ENCODE data around the gene NDUFA9. TPM values are rescaled to one million over a fixed set of nuclear protein-coding genes. Genes with fewer than 3 reads are reported as not detected.

NDUFA9 gene
- total RNA-seq (10 to 100 TPM; 34.8 to 91.0 (median 74.8) TPM), polyA plus RNA-seq (10 to 100 TPM; 38.8 to 54.0 (median 50.3) TPM)
- long read RNA-seq, donor 1, full-length matches to known transcripts, result 25 of 25 reads
- long read RNA-seq, donor 1, partial matches to known transcripts, result 0 of 25 reads
- long read RNA-seq, donor 1, other reads (novel, unspliced or antisense), result 0 of 25 reads
- long read RNA-seq, donor 2, full-length matches to known transcripts, result 25 of 30 reads
- long read RNA-seq, donor 2, partial matches to known transcripts, result 5 of 30 reads
- long read RNA-seq, donor 2, other reads (novel, unspliced or antisense), result 0 of 30 reads

GRCh38 chr12:4648501-4649357 is at the start of gene NDUFA9, which contains the start of gene AKAP3:
NDUFA9 (plus strand) TSS chr12:4649114; CDS start chr12:4649127, 13 bp downstream.
AKAP3 (minus strand) TSS chr12:4649051; CDS start chr12:4638196, 10,855 bp downstream.
- H3K4me3 ChIP-seq, result peak within 1 kb of the TSS; percentile 62 to 96 (median 78)
- TF ChIP-seq POLR2A (IDR thresholded peaks at IDR 0.05) (no peak), POLR2AphosphoS5 (IDR thresholded peaks at IDR 0.05) (peak; percentile 79 to 88 (median 86))
- H3K4me1 ChIP-seq, result peaks cover 20 to 62% (median 42%) of the 10 kb centered on the region in 6 donors
- peaks cover 0 to 12% (median 0%) of the 10 kb centered on the region in 6 donors for H3K36me3 ChIP-seq
- no peaks in the 10 kb centered on the region for H3K27me3 ChIP-seq (replicated peaks in 1 of 7)
- DNase-seq, result peak; percentile 94
- WGBS, 5 donors, result 0 to 1% (median 0%) methylated on average over 36 to 39 of the region's 39 CpGs
- intact Hi-C loops (cut with DNase I; ENCODE audit: low total_unique reads), result no loop called here
- peak within 1 kb of the TSS; percentile 86 to 91 (median 88) for H3K27ac ChIP-seq
- no peaks in the 10 kb centered on the region for H3K9me3 ChIP-seq

- Histone ChIP-seq H3K4me3 (no peak overlapping the region), H3K27me3 (replicated peaks in 1 of 7) (no peaks in the 10 kb centered on the region), H3K9me3 (no peaks in the 10 kb centered on the region), H3K36me3 (peaks cover 0 to 27% (median 2%) of the 10 kb centered on the region in 6 donors), H3K27ac (no peak overlapping the region), H3K4me1 (peaks cover 10 to 30% (median 19%) of the 10 kb centered on the region in 6 donors)
- intact Hi-C loops (cut with DNase I; ENCODE audit: low total_unique reads), result loop anchor here (5.0 to 10.0 kb wide), 2 partner anchors 61 to 151 kb away; no protein-coding TSS in a partner anchor
- TF ChIP-seq POLR2AphosphoS5 (IDR thresholded peaks at IDR 0.05), result no peak
- TF ChIP-seq CTCF (IDR thresholded peaks at IDR 0.05 in 8 of 11, conservative IDR thresholded peaks at IDR 0.05 in 3 of 11), result no peak
- no peak for TF ChIP-seq POLR2A (IDR thresholded peaks at IDR 0.05)
- no peak for DNase-seq
- 74 to 84% (median 80%) methylated on average over 7 of the region's 7 CpGs for WGBS, 5 donors
These were observed 45.5 kb upstream of the NDUFA9 start for GRCh38 chr12:4603421-4603820.

- intact Hi-C loops (cut with DNase I; ENCODE audit: low total_unique reads), result loop anchor here (5.0 to 10.0 kb wide), 2 partner anchors 62 to 151 kb away; no protein-coding TSS in a partner anchor
These were observed 45.0 kb upstream of the NDUFA9 start for GRCh38 chr12:4603946-4604345.

More at GRCh38 chr12:4603946-4604345, 45.0 kb upstream of the NDUFA9 start:
- peak overlapping the region in 1 of 8 donors; percentile 78 for H3K4me3 ChIP-seq
- peaks cover 10 to 30% (median 19%) of the 10 kb centered on the region in 6 donors for H3K4me1 ChIP-seq
- no peaks in the 10 kb centered on the region for H3K9me3 ChIP-seq
- no peak for DNase-seq
- TF ChIP-seq POLR2AphosphoS5 (IDR thresholded peaks at IDR 0.05) (no peak), CTCF (IDR thresholded peaks at IDR 0.05 in 8 of 11, conservative IDR thresholded peaks at IDR 0.05 in 3 of 11) (no peak), POLR2A (IDR thresholded peaks at IDR 0.05) (no peak)
- peaks cover 0 to 32% (median 2%) of the 10 kb centered on the region in 6 donors for H3K36me3 ChIP-seq
- H3K27me3 ChIP-seq (replicated peaks in 1 of 7), result no peaks in the 10 kb centered on the region
- WGBS, 5 donors, result 20 to 47% (median 38%) methylated on average over 1 of the region's 1 CpG
- H3K27ac ChIP-seq, result no peak overlapping the region

All from spleen (tissue), 13 donors.